Measurements from ENCODE around the gene MORN1.
"Not testable (repeated sequence)": the region's sequence is repeated elsewhere in the genome, so short reads cannot be mapped to it uniquely, and the experiment has no call there.

Gene MORN1

DNA sequence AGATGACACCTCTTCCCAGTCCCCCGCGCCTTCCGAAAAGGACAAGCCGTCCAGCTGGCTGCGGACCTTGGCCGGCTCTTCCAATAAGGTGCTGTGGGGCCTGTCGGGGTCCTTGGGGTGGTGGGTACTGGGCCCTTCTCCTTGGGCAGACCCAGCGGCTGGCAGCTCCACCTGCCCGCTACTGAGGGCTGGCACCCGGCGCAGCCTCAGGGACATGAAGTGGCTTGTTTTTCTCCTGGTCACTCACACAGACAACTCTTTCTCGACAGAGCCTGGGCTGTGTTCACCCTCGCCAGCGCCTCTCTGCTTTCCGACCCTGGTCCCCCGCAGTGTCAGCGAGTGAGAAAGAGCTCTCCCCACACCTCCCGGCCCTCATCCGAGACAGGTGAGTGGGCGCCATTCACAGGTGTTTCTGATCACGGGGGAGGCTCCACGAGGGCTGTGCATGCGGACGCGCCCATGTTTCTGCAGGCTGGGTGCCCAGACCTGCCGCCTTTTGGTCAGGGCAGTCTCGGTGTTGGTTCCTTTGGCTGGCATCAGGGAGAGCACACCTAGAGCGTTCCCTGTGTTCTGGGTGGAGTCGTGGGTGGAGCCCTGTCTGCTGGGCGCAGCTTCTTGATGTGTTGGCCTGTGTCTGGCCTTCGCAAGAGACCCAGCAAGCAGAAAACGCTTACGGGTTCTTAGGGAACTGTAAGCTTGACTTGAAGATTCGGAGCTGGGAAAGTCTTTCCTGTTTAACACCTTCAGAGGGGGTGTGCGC is 88.2 kb downstream of the MORN1 start:
- no peak for FAIRE-seq

DNA sequence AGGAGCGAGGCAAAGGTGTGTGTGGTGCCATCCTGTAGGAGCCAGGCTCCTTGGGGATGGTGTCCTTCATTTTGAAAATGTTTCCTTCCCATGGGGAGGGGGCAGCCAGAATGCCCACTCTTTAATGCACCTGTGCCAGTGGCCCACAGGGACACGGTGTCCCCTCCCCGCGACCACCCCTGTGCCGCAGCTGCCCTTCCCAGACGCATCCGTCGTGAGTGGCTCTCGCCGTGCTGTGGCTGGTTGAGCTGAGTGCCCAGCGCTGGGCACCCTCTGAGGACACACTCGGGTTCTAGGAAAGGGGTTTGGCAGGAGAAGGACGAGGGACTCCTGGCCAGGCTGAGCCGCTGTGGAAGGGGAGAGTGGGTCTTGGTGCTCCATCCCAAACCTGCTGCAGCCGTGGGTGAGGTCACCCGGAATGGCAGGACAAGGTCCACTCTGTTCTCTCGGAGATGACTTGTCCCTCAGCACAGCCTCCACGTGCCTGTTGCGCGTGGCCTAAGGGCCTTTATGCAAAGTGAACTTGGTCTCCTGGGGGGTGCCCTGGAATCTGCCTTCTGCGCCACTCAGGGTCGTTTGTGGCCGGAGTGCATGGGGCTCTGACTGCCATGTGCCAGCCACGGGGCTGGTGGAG is 88.9 kb downstream of the MORN1 start:
- no peak for FAIRE-seq

DNA sequence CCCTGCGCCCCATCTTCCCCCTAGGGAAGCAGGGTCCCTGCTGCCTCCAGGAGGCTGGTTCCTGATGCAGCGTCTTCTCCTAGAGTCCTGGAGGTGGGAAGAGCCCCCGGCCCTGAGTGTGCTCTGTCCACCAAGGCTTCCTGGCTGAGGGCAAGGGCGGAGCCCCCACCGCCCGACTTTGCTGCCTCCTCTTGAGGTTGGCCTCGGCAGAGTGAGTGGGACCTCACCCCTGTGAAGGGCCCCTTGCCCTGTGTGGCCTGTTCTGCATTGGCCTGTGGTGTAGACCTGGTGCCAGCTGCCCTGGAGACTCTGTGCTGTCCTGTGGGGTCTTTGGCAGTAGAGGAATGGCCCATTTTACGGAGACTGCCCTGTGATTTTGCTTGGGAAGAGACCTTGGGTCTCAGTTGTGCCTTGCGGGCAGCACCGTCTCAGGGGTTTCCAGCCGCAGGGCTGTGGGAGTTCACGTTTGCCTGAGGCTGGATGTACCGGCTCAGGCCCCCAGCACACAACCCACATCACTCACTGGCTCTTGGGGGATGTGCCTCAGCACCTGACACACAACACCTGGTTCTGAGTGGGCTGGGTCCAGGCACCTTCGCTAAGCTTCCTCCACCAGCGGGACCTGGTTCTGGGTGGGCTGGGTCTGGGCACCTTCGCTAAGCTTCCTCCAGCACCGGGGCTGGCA is 89.6 kb downstream of the MORN1 start:
- no peak for FAIRE-seq

DNA sequence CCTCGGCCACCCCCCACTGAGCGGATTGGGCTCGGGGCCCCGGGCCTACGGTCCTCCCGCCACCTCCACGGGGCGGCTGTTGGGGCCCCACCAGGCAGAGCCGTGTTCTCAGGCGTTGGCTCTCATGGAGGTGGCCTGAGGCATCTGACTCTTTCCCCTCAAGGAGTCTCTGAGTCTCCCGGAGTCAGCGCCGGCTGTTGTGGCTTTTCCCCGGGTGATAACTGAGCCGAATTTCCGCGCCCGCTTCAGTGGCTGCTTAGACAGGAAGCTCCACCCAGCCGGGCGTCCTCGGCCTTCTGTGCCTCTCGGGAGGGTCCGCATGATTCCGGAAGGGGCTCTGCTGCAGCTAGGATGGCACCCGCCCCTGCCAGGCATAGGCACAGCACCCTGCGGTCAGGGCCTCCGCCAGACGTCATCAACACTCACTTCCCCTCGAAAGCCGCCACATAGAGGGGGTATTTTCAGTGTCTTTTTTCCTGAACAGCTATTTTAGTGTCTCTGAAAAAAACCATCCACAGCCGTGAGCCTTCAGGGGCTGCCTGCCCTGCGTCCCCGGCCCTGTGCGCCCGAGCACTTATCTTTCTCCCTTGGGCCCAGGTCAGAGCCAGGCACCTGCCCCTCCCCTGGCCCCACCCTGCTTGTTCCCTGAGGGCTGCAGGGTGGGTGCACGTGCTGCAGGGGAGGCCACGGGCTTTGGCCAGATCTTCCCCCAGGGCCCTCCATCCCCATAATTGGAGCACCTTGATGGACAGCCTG is 90.3 kb downstream of the MORN1 start:
- FAIRE-seq, result no peak

- FAIRE-seq, result no peak
These were observed 91.2 kb downstream of the MORN1 start for GRCh38 chr1:2300004-2300771.

DNA sequence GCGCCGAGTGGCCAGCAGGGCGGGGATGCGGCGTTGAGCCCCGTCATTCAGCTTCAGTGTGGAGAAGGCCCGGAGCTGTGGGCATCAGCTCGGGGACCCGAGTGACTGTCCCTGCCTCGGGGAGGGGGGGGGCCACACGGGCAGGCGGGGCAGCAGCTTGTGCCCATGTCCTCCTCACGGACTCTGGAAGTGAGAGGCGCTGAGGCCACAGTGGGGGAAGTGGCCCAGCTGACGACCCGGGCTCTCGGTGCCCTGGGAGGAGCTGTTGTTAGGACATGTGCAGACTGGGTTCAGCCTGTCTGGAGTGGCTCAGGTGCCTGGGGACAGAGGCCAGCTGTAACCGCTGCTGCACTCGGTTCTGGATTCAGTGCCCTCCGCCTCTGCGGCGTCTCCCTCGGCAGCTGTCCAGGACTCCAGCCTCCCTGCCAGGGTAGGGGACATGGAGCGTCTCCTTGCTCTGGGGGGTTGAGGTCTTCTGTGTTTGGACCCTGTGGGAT is 92.2 kb downstream of the MORN1 start:
- no peak for FAIRE-seq

- no peak for FAIRE-seq
These were observed 92.7 kb downstream of the MORN1 start for GRCh38 chr1:2298685-2299084.

DNA sequence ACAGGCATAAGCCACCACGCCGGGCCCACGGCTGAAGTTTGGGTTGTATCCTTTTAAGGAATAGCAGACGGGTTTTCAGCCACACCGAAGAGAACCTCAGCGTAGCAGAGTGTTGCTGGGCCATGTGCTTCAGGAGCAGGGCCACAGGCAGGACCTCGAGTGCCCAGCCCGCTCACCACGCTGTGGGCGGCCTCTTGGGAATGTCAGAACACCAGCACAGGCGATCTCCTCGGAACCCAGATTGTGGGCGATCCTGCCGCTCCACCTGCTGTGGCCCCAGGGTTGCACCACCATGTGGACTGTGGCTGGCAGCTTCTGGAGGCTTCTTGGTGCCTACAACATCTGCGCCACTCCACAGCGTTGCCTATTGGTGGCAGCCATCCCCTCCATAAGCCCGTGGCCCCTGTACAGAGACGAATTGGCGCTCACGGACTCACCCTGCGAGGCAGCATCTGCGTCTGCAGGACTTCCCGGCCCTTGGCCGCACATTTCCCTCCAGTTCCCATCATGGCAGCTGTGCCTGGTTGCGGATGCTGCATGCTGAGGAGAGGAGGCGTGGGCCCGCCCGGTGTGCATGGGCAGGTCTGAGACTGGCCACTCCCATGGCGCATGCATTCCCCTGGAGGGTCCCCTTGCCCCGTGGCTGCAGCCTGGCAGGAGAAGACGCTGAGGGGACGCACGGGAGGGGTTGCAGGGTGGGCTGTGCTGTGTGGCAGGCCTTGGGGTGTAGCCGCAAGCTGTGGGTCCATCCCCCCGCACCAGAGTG is 93.9 kb downstream of the MORN1 start:
- no peak for FAIRE-seq

GRCh38 chr1:2296614-2297013 is 94.7 kb downstream of the MORN1 start:
- no peak for FAIRE-seq

DNA sequence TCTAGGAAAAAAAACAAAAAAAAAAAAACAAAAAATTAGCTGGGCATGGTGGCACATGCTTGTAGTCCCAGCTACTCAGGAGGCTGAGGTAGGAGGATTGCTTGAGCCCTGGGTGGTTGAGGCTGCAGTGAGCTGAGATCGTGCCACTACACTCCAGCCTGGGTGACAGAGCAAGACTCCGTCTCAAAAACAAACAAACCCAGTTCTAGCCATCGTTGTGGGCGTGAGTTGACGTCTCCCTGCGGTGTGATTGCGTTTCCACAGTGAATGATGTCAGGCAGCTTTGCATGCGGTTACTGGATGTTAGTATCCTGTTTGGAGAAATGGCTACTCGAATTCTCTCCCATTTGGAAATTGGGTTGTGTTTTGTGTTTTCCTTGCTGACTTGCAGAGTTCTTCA is 95.1 kb downstream of the MORN1 start:
- FAIRE-seq, result not testable (repeated sequence)

- no peak for FAIRE-seq
These were observed 95.8 kb downstream of the MORN1 start for GRCh38 chr1:2295526-2295925.

GRCh38 chr1:2294725-2295078 is 96.7 kb downstream of the MORN1 start:
- FAIRE-seq, result no peak

GRCh38 chr1:2294033-2294724 is 97.2 kb downstream of the MORN1 start:
- FAIRE-seq, result no peak

- FAIRE-seq, result no peak
These were observed 98.5 kb downstream of the MORN1 start for GRCh38 chr1:2292725-2293450.

DNA sequence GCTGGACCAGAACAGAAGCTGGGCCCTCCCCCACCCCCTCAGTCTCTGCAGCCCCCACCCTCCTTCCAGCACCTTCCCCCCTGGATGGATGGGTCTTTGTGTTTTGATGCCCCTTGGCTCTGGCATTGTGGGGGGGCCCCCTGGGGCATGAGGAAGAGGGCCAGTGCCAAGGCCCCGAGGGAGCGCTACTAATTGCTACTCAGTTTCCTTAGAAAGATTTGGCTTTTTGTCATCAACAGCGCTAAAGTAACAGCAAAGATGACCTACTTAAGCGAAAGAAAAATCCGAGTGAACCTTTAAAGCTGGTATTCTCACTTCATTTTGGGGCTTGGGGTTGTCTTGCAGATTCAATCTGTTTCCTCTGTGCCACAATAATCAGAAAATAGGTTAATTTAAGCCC is 99.8 kb downstream of the MORN1 start:
- FAIRE-seq, result no peak

GRCh38 chr1:2290595-2291510 is 100.5 kb downstream of the MORN1 start:
- FAIRE-seq, result no peak

- no peak for FAIRE-seq
These were observed 101.2 kb downstream of the MORN1 start for GRCh38 chr1:2290171-2290578.

DNA sequence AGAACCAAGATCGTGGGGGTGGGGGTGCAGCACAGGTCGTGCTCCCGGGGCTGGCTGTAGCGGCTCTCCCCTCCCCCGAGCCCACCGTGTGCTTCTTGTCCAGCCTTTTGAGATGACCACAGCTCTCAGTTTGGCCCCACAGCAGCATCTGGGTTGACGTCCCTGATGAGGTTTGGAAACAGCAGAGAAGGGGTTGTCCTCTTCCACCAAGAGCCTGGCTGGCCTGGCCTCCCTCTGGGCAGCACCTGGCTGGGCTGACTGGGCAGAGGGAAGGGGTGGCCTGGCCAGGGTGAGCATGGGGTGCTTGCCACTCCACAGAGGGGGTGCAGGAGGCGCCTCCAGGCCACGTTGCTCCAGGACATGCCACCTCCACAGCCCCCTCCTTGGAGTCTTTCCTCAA is 101.7 kb downstream of the MORN1 start:
- FAIRE-seq, result no peak
